ENCODE data around the gene METTL16. TPM values are rescaled to one million over a fixed set of nuclear protein-coding genes. Genes with fewer than 3 reads are reported as not detected.

The METTL16 gene
- polyA plus RNA-seq, 3 donors, result 36.1 to 39.1 (median 36.6) TPM

DNA sequence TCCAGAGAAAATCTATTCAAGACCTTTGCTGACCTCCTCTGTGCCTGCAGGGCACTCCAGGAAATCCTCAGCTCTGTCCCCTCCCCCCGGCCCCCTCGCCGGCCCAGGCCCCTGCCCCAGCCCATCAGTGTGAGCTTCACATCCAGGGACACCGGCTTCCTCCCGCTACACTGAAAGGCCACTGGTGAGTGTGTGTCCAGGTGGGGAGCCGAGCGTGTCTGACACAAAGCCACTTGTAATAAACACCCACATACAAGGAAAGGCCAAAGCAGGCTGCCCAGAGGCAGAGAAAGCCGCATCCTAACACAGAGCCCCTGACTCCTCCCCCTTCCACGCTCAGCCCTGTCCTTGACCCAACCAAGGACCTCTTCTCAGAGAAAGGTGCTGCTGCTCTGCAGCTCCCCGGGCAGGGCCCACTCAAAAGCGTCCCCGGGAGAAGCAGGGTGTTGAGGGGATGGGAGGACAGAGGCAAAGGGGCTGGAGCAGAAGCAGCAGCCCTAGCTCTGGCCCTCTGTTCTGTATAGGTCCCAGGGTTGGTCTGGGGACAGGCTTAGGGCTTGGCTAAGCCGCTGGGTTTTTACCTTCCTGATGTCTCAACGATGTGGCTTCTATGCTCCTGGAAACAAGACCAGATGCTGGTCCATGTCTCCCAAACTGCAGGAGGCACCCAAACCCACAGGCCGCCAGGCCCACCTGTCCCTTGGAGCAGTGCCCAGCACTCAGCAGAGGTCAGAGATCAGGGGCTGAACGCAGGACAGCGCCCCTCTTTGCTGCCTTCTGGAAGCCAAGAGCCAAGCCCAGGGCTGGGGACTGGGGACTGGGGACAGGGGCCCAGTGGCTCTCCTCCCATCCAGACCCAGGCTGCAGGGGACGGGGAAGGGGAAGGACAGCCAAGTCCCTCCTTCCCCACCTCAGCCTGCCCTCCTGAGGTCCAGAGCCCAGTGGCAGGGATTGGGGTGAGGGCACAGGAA, 126.2 kb downstream of the METTL16 start:
- no peak for DNase-seq (ENCODE audit: low read depth in 3 of 3, low spot score in 2 of 3)

DNA sequence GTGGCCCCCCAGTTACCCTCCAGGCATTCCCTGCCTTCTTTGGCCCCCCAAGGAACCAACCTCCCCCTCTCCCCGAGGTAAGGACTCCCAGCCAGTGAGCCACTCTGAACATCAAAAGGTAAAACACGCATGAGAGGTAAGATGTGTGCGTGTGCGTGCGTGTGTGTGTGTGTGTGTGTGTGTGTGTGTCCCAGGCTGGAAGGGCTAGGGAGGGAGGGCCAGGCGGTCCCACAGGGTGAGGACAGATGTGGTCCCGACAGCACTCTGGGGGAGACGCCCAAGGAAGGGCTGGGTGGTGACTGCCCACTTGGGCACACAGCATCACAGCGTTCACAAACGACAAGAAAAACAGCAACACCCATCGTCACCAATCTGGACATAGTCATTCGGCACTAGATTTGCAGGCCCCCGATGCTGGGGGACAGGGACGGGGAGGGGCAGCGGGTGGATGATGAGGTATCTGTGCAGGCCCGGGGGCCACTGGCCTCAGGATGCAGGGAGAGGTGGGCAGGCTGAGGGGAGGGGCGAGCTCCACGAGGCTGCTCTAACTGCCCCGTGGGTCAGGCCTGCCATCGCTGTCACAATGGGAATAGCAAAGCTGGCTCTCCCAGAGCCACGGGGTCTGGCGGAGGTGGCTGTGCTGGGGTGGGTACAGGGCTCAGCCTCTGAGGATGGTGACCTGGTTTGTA, 127.1 kb downstream of the METTL16 start:
- DNase-seq (ENCODE audit: low read depth in 3 of 3, low spot score in 2 of 3), result no peak

DNA sequence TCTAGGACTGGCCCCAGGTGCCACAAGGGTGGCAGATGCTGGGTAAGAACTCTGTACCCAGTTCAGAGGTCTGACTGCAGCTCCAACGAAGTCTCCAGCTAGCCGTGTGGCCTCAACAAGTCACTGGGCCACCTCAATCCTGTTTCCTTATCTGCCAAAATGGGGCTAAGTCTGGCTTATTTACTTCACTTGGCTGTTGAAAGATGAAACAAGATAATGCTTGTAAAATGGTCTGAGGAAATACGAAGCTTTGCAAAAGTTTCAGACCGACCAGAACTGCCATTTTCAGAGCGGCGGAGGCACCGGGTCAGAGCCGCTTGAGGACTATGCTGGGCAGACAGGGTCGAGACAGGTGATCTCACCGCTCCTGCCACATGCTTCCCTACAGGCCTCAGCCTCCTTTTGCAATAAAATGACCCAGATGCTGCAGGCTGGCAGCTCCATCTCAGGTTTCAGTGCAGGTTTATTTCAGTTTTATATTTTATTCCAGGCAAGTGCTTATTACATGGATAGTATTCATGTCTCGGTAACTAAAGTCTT, 128.0 kb downstream of the METTL16 start:
- DNase-seq (ENCODE audit: low read depth in 3 of 3, low spot score in 2 of 3), result no peak

DNA sequence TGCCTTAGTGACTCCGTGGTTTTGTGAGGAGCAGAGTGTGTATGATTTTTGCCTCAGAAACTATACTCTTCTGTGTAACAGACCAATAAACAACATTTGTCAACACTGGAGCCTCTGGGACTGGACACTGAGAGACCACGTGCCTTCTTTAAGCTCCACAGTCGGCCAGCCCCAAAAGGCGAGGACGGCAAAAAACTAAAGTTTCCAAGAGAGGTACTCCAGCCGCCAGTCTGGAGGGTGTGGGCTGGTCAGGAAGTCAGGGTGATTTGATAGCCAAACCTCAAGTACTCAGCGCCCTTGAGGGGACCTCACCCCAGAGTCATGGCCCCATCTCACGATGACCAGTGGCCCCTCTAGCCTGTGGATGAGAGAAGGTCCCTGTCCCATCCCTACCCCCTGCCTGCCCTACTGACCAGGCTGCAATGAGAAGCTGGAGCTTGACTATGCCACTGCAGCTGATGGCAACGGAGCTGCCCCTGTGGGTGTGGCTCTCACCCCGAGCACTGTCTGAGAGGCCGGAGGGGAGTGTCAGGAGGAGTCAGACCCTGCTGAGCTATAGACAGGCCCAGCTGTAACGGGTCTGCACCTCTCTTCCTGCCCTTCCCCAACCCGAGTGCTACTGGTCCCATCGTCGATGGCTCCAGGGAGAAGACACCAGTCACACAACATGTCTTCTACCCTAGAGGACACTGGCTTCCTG, 130.6 kb downstream of the METTL16 start:
- DNase-seq (ENCODE audit: low read depth in 3 of 3, low spot score in 2 of 3), result no peak

DNA sequence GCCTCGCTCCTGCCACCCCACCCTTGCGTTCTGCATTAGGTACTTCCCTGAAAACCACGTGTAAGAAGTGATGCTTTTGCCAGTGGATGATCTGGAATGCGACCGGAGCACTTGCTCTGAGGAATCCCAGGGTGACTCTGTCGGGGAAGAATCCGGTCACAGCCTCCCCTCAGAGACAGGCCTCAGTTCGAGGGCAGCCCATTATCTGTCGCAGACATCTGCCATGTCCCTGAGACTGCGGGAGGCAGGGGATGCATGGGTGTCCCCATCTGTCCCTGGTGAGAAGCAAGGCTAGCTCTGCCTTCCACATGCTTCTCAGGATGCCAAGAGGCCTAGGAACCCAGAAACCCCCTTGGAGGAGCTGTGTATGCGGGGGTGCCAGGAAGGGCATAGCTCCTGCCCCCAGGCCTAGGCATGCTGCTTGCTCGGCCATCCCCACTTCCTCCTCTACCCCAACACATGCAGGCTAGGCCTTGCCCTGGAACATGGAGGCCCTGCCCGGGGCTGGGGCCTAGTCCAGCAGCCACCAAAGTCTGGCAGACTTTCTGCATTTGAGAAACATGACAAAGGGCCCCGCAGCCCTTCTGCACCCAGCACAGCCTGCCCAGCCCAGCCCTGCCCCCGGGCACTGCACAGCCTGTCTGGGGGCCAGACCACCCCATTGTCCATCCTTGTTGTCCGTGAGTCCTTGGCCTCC, 131.3 kb downstream of the METTL16 start:
- DNase-seq (ENCODE audit: low read depth in 3 of 3, low spot score in 2 of 3), result no peak

DNA sequence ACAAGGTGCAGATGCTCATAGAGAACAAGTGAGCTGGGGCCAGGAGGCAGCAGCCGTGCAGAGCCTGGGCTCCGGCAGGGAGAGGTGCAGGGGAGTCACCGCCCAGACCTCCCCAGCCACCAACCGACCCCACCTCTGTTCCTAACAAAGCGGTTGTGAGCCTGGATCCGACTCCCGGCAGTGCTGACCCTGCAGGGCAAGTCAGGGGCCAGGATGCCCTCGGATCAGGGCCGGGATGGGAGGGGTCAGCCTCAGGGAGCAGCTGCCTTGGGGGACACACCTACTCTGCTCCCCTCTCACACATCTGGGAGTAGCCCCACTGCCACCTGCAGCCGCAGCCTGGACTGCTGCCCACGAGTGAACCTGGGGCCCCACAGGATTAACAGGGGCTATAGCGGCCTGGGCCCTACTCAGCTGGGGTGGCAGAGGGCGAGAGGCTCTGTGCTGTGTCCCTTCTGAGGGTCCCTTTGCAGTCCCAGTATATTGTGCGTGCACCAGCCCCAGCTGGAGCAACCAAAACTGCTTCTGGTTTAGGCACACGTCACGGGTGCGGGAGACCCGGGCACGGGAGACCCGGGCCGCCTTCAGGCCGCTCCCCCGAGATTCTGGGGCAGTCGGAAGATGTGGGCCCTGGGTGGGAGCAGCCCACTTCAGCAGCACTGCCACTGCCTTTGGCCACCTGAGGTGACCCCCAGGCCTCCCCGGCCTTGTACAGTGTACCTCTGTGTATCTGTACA, 132.0 kb downstream of the METTL16 start:
- DNase-seq (ENCODE audit: low read depth in 3 of 3, low spot score in 2 of 3), result no peak

DNA sequence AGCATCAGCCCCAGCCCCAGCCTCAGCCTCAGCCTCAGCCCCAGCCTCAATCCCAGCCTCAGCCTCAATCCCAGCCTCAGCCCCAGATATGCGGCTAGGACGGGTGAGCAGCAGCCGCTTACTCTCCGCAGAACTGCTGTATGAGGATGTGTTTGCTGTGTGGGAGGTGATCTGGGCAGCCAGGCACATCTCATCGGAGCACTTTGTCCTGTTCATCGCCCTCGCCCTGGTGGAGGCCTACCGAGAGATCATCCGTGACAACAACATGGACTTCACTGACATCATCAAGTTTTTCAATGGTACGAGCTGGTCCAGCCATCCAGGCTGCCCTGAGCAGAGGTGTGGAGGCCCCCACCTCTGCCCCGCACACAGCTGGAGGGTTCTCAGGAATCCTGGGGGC, 132.8 kb downstream of the METTL16 start:
- DNase-seq (ENCODE audit: low read depth in 3 of 3, low spot score in 2 of 3), result no peak

DNA sequence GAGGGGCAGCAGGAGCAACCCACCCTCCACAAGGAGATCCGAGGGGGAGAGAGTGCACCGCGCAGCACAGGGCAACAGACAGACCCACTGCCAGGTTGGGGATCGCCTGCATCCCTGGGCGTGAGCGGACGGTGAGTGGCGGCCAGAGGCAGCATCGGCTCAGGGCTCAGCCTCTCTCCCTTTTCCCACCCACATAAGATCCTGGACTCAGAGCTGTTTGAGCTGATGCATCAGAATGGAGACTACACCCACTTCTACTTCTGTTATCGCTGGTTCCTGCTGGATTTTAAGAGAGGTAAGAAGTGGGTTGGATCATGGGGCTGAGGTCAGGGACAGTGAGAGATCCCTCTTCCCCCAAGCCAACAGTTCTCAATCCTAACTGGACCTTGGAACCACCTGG, 134.0 kb downstream of the METTL16 start:
- DNase-seq (ENCODE audit: low read depth in 3 of 3, low spot score in 2 of 3), result no peak

DNA sequence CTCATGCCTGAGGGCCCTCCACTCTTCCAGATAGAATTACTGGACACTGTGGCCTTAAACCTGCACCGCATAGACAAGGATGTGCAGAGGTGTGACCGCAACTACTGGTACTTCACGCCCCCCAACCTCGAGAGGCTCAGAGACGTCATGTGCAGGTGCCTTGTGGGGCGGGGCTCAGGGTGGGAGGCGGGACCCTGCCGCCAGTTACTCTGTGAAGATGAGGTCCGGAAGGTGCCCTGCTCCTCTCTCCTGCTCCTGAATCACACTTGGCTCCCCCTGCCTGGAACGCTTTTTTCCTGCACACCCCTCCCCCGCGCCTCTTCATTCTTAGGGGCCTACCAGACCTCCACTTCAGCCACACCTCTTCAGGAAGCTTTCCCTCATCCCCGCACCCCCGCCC, 135.6 kb downstream of the METTL16 start:
- DNase-seq (ENCODE audit: low read depth in 3 of 3, low spot score in 2 of 3), result no peak

DNA sequence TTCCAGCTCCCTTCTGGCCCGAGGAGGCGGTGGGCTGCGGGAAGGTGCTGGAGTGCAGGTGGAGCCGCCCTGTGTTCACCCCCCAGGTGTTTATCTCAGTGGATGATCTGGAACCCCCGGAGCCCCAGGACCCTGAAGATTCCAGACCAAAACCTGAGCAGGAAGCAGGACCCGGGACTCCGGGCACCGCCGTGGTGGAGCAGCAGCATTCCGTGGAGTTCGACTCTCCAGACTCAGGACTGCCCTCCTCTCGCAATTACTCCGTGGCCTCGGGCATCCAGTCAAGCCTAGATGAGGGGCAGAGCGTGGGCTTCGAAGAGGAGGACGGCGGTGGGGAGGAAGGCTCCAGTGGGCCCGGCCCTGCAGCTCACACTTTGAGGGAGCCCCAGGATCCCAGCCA, 136.3 kb downstream of the METTL16 start:
- DNase-seq (ENCODE audit: low read depth in 3 of 3, low spot score in 2 of 3), result no peak

DNA sequence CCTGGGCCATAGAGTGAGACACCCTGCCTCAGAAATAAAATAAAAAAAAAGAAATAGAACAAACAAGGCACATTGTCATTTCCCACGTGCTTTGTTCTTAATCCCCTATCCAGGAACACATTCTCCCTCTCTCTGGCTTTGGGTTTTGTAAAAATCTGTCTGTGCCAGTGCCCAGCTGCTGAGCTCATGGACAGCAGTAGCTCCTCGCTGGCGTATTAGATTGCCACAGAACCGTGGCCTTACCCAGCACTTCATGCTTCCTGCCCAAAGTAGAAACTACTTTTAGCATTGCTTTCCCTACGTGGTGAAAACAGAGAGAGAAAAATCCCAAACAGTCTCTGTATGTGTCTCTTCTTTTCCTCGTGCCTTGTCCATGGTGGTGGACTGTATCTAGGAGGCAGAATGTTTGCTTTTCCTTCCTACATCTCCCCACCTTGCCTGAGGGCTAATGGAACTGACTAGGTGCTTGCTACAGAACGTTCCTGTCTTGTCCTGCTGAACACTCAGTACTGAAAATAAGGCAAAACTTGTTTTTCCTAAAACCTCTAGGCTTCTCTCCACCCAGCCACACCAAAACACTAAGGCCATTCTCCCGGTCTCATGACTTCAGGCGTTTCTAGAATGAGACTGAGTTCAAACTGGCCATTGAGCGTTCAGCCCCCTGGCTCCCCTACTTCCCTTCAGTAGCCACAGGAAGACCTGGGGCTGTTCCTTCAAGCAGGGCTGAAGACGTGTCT, 137.0 kb downstream of the METTL16 start:
- no peak for DNase-seq (ENCODE audit: low read depth in 3 of 3, low spot score in 2 of 3)

DNA sequence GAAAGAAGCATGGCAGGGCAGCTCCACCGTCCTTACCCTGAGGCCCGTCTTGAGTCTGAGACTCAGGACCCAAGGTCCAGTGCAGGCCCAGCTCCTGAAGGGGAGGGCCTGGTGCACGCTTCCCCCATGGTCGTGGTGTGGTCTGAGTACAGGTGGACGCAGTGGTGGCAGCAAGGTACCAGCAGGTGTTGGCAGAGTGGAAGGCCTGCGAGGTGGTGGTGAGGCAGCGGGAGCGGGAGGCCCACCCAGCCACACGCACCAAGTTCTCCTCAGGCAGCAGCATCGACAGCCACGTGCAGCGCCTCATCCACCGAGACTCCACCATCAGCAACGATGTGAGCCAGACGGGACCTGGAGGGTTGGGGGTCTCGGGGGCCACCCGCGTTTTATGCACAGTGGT, 138.5 kb downstream of the METTL16 start:
- DNase-seq (ENCODE audit: low read depth in 3 of 3, low spot score in 2 of 3), result no peak

DNA sequence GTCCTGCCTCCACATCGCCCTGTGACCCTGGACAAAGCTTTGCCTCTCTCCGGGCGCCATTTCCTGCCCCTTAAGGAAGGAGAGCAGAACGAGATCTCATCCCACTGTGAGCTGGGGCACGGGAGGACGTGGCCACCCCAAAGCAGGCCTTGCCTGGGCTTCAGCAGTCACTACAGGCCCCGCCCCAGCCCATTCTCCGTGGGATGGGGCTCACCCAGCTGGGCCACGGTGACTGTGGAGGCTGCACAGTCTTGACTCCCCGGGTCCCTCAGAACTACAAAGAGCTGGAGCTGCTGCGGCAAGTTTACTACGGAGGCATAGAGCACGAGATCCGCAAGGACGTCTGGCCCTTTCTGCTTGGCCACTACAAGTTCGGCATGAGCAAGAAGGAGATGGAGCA, 139.0 kb downstream of the METTL16 start:
- no peak for DNase-seq (ENCODE audit: low read depth in 3 of 3, low spot score in 2 of 3)

DNA sequence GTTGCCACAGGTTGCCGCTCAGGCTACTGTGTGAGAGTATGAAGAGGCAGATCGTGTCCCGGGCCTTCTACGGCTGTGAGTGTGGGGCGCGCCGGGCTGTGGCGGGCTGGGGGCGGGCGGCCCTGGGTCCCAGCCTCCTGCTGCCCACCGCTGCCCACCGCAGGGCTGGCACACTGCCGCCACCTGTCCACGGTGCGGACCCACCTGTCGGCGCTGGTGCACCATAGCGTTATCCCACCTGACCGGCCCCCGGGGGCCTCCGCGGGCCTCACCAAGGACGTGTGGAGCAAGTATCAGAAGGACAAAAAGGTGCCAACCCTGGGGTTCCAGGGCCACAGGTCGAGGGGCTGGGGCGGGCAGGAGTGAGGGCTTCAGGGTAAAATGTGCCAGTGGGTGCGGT, 139.5 kb downstream of the METTL16 start:
- DNase-seq (ENCODE audit: low read depth in 3 of 3, low spot score in 2 of 3), result no peak

DNA sequence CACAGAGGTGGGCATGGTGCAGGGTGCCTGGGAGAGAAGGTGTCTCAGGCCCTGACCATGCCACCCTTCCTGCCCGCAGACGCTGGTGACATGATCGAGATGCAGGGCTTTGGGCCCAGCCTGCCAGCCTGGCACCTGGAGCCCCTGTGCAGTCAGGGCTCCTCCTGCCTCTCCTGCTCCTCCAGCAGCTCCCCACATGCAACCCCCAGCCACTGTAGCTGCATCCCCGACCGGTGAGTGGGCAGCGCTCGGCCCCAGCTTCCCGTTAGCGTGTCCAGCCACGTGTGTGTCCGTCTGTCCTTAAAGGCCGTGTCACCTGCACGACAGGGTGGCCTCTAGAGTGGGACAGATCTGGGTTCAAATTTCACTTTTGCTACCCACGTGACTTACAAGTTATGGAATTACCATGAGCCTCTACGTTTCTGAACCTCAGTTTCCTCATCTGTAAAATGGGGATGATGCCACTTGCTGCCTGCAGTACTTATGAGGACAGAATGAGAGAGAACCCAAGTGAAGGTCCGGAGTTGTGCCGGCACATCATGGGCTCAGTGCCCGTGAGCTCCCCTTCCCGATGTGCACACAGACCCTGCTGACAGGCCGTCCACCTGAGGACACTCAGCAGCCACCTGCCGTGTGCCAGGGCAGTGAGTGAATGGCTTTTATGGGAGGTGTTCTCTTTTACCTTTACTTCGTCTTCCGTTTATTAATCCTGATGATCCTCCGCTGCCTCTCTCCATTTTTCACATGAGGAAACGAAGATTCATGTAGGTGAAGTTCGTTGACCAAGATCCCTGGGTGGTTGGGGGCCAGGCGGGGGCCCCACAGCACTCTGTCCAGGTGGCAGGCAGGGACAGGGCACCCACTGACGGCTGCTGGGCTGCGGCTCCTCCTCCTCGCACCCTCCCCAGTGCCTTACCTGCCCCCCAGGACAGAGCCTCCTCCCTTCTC, 140.2 kb downstream of the METTL16 start:
- DNase-seq (ENCODE audit: low read depth in 3 of 3, low spot score in 2 of 3), result no peak

DNA sequence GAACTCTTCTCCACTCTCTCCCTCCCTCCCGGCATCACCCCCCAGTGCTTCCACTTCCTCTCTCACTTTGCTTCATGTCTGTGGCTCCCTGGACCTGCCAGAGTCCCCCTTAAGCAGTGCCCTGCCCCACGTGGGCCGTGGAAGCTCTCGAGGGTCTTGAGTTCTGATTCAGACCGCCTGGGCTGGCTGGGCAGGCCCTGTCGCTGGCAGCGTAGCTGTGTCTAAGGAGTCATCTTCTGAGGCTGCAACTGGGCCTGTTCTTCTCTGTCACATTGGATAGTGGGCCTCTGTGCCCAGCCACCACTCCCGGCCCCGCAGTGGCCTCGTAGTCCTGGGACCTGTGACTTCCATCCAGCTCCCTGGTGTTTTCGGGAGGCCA, 141.5 kb downstream of the METTL16 start:
- DNase-seq (ENCODE audit: low read depth in 3 of 3, low spot score in 2 of 3), result no peak

DNA sequence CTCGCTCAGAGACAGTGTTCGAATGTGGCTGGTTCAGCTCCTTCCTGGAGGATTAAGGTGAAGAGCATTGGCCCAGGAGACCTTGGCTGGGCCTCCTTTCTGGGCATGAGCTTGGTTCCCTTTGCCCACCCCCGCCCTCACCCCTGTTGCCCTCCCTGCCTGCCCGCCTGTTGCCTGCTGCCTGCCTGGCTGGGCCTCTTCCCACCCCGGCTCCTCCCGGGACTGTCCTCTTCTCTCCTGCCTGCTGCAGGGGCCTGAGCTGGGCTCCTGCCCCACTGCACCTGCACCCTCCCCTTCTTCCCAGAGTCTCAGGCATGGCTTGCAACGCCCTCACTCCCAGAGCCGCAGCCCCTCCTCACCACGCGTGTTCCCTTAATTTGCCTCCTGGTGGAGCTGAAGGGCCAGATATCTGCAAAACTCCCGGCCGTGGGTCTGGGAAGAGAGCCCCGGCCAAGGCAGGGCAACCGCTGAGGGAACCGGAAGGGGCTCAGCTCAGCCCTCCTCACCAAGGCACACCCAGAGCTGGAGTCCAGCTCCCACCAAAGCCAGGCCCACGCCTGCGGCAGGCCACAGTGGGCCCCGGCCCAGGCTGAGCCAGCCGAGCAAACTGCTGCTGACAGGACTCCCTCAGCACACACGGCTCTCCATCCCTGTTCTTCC, 142.0 kb downstream of the METTL16 start:
- no peak for DNase-seq (ENCODE audit: low read depth in 3 of 3, low spot score in 2 of 3)

DNA sequence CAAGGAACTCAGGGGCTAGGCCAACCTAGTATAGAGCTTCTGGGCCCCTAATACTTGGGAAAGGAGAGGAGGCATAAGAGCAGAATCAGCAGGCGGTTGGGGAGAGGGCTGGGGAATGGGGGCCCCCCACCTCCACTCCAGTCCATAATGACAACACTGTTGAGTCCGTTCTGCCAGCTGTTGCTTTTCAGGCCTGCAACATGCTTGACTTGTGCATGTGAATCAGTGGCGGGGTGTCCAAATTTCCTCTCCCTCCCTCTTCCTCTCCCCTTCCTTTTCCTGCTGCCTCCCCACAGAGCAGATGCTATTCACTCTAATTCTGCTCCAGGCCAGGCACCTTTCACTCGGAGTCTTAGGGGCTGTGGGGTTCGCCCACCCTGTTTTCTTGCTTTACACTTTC, 142.6 kb downstream of the METTL16 start:
- no peak for DNase-seq (ENCODE audit: low read depth in 3 of 3, low spot score in 2 of 3)
